HG03039 (cell line): Measurements from ENCODE around the gene PTPRB.

Experiments
- ATAC-seq: cut with Tn5 transposase; IDR thresholded peaks from one replicate; pipeline ENCODE4 v1.9.1; 2021; ENCODE audit warnings: mild to moderate bottlenecking, moderate library complexity; ENCODE audit not compliant: unreplicated experiment

PTPRB gene

GRCh38 chr12:70467918-70468733 lies 169.1 kb downstream of the PTPRB start:
- no peak for ATAC-seq

- no peak for ATAC-seq
Measured at GRCh38 chr12:70467476-70467875, 169.8 kb downstream of the PTPRB start.

DNA sequence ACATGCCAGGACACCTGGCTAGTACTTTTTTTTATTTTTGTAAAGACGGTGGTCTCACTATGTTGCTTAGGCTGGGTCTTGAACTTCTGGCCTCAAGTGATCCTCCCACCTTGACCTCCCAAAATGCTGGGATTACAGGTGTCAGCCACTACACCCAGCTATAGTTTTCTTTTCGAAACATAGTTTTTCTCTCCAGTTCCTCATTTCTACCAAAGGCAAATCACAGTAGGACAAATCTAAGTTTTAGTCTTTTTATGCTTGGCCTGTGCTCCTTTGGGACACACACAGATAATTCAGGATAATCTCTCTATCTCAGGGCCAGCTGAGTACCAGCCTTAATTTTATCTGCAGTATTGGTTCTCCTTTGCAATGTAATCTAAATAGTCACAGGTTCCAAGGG lies 170.5 kb downstream of the PTPRB start:
- no peak for ATAC-seq
